HEK293T (cell line): Measurements from ENCODE around the gene LAMB2.

Experiments used
- BHLHE40 ChIP-seq: fragments of 450-650 bp; IDR thresholded peaks from 2 replicates; pipeline ENCODE4 v1.6.1; 2016; ENCODE audit warnings: mild to moderate bottlenecking, moderate library complexity, borderline replicate concordance
- FOXA1 ChIP-seq: fragments of 450-650 bp; IDR thresholded peaks from 2 replicates; pipeline ENCODE4 v1.6.1; 2016; ENCODE audit warnings: mild to moderate bottlenecking
- HDGF ChIP-seq: fragments of 450-650 bp; IDR thresholded peaks from 2 replicates; pipeline ENCODE4 v1.6.1; 2017; ENCODE audit warnings: antibody characterized with exemption, borderline replicate concordance
- LEF1 ChIP-seq: fragments of 450-650 bp; IDR thresholded peaks from 2 replicates; pipeline ENCODE4 v1.6.1; 2017; ENCODE audit warnings: mild to moderate bottlenecking, borderline replicate concordance
- SP1 ChIP-seq: fragments of 450-650 bp; IDR thresholded peaks from 2 replicates; pipeline ENCODE4 v1.6.1; 2017
- SUZ12 ChIP-seq: fragments of 450-650 bp; IDR thresholded peaks from 2 replicates; pipeline ENCODE4 v1.6.1; 2016; ENCODE audit warnings: mild to moderate bottlenecking

DNA sequence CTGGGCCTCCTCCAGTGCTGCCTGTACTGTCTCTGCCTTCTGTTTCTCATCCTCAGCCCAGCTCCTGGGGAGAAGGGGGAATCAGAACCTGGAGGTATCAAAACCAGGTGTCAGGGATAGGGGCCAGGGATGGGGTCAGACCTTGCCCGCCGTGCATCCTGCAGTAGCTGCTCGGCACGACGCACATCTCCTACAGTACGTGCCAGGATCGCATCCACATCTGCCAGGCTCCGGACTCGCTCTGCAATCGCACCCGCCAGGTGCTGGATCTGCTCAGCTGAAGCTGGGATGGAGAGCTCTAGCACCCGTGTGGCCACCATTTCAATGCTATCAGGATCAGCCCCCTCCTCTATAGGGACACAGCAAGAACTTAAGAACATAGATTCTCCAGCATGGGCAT is 10.8 kb downstream of the LAMB2 start:
- TF ChIP-seq SP1 = no peak
- no peak for TF ChIP-seq FOXA1
- TF ChIP-seq SUZ12 = no peak
- TF ChIP-seq HDGF = no peak
- no peak for TF ChIP-seq BHLHE40
- no peak for TF ChIP-seq LEF1
